HG02571 (cell line): ENCODE results near the gene CCDC85B.

Source experiments
- ATAC-seq: cut with Tn5 transposase; IDR thresholded peaks from one replicate; pipeline ENCODE4 v1.9.1; 2021; ENCODE audit warnings: mild to moderate bottlenecking, moderate library complexity; ENCODE audit not compliant: unreplicated experiment

The CCDC85B gene

DNA sequence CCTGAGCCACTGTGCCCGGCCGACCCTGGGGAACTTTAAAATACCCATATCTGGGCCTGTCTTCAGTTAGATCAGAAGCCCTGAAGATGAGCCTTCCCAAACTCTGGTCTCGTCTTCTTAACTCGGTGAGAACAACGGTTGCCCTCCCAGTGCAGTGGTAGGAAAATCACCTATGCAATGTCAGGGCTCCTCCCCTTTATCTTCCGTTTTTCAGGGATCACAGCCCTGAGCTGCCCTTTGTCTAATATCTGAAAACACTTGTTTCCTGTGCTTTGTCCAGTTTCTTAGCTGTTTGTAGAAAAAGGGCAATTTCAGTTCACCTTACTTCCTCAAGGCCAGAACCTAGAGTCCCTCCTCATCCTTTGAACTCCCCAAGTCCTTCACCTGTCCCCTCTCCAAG lies 38.2 kb downstream of the CCDC85B start:
- no peak for ATAC-seq

- no peak for ATAC-seq
Measured at GRCh38 chr11:65931773-65932557, 41.5 kb downstream of the CCDC85B start.

DNA sequence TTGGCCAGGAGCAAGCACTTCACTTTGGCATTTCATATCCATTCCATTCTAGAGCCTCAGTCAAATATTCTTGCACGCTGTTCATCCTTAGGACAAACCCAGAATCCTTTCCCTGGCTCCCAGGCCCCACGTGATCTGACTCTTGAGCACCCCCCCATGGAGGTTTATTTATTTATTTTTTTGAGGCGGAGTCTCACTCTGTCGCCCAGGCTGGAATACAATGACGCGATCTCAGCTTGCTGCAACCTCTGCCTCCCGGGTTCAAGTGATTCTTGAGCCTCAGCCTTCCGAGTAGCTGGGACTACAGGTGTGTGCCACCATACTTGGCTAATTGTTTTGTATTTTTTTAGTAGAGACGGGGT lies 42.1 kb downstream of the CCDC85B start:
- no peak for ATAC-seq

DNA sequence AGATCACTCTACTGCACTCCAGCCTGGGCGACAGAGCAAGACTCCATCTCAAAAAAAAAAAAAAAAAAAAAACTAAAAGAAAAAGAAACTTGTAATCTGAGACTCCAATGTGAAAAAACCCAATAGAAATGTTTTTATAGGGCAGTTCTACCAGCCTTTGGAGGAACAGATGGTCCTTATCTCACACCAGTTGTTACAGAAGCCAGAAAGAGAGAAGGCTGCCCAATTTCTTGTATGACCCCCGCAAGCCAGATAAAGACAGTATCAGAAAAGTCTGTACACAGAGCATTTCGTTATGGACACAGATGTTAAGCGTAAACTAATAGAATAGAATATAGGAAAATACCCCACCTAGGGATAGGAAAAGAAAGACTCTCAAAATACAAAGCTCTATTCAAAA lies 43.5 kb downstream of the CCDC85B start:
- no peak for ATAC-seq

DNA sequence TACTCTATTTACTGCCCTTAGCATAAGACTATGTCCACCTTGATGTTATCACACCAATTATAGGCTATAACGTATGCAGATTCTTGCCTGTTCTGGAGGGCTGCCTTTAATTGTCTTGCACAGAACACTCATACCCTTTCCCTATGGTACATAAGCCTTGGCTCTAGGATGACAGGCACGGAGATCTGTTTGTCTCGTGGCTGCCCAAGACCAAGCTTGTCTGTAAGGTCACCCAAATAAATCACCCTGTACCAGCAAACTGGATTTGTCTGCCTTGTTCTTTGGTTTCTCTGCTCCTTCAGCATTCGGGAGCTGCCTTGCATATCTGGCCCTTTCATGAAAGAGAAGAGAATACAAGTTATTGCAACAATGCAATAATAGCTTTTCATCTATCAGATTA lies 47.3 kb downstream of the CCDC85B start:
- no peak for ATAC-seq
